GM12873 (cell line): ENCODE measurements around the gene ADARB2.

Source experiments
- TF ChIP-seq, protein P1 (sequence below): IDR thresholded peaks from 2 replicates; pipeline ENCODE4 v1.5.1; 2012; ENCODE audit warnings: low read depth, mild to moderate bottlenecking, moderate library complexity, low read length, control low read depth; ENCODE audit not compliant: insufficient read depth; ENCODE audit errors: missing control alignments

ADARB2 gene

DNA sequence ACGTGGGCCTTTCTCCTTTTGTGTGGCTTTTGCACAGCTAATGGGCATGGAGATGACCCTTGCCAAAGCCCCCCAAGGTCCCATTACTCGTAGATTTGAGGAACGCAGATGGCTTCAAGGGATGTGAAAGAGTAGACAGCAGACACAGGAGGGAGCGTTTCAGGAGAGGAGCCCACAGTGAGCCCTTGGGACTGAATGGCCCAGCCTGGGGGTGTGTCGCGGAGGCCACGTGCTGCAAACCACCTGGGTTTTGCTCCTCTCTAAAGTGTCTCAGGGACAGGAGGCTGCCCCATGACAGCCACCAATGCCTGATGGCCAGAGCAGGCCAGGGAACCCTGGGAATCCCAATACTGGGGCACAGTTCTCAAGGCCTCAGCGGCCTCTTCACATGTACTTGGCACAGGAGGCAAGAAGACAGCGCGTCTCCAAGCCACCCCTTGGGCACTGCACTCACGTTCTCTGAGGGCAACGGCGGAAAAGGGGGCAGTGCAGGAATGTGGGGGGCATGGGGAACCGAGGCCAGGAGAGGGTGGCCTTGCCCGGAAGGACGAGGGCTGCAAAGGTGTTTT is 495.9 kb downstream of the ADARB2 start:
- TF ChIP-seq, protein P1, sequence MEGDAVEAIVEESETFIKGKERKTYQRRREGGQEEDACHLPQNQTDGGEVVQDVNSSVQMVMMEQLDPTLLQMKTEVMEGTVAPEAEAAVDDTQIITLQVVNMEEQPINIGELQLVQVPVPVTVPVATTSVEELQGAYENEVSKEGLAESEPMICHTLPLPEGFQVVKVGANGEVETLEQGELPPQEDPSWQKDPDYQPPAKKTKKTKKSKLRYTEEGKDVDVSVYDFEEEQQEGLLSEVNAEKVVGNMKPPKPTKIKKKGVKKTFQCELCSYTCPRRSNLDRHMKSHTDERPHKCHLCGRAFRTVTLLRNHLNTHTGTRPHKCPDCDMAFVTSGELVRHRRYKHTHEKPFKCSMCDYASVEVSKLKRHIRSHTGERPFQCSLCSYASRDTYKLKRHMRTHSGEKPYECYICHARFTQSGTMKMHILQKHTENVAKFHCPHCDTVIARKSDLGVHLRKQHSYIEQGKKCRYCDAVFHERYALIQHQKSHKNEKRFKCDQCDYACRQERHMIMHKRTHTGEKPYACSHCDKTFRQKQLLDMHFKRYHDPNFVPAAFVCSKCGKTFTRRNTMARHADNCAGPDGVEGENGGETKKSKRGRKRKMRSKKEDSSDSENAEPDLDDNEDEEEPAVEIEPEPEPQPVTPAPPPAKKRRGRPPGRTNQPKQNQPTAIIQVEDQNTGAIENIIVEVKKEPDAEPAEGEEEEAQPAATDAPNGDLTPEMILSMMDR: no peak

DNA sequence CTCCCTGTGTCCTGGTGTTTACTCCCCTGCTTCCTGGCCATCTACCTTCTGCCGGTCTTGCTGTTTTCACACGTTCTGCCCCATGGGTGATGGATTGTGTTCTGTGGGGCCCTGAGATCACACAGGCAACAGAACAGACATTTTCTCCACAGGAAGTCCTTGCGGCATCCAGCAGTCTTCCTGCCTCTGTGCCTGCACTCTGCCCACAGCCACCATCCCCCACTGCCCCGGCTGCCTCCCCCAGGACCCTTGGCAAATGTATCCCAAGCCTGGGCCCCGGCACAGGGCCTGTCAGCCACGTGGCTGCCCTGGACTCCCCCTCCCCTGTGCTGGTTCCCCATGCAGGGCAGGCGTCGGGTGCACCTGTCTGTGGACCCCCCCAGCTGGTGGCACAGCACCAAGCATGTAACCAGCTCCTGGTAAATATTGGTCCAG is 497.0 kb downstream of the ADARB2 start:
- TF ChIP-seq, protein P1: no peak

DNA sequence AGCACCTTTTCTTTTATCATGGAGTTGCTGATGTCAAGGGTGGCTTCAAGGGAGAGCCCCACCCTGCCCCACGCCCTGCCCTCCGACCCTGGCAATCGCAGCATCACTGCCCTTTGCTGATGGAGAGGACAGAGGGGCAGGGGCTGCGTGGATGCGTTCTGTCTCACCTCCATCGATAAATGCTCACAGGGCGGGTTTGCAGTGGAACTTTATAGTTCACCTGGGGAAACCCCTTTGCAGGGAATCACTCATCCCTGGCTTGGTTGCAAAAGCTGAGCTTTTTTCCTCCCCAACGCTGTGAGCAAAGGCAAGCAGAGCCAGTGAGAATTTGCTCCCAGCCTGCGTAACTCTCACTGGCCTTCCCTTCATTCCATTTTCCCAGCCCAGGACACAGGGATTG is 504.3 kb downstream of the ADARB2 start:
- TF ChIP-seq, protein P1: no peak

DNA sequence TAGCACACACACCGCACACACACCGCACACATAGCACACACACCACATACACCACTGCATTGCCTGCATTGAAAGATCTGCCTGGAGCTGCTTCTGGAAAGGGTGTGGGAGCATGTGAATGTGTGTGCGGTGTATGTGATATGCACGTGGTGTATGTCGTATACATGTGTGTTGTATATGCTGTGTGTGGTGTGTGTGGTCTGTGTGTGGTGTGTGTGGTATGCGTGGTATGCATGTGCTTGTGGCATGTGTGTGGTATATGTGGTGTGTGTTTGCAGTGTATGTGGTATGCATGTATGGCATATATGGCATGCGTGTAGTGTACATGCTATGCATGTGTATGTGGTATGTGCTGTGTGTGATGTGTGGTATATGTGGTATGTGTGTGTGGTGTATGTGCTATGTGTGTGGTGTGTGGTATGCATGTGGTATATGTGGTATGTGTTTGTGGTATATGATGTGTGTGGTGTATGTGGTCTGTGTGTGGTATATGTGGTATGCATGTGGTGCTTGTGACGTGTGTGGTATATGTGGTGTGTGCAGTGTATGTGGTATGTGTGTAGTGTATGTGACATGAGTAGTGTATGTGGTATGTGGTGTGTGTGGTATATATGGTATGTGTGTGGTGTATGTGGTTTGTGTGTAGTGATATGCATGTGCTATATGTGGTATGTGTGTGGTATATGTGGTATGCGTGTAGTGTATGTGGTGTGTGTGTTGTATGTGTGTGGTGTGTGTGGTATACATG is 505.0 kb downstream of the ADARB2 start:
- TF ChIP-seq, protein P1: no peak

DNA sequence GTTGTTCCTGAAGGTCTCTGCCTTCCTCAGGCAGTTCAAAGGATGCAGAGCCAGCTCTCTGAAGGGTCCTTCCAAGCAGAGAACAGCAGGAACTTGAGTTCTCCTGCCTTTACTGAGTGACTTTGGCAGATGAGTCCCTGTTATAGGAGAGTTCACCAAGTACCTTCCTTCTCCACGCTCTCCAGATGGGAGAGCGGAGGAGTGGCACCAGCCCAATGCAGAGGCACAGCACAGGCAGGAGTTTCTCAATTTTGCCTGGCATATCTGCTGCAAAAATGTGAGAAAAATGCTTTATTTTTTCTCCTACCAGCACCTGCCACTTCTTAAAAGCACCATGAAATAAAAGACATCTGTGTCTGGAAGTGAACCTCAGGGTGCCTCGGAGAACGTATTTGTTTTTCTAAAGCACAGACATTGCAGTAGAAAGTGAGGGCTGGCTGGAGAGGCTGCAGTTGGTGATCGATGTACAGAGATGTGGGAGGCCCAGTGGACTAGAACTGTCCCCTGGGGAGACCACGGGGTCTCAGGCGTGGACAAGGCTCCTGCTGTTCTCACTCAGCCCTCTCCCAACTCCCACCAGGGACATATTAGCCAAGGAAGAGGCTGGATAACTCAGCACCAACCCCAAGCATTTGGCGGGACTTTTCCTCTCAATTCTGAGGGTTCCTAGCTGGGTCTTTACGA is 506.6 kb downstream of the ADARB2 start:
- TF ChIP-seq, protein P1: no peak

DNA sequence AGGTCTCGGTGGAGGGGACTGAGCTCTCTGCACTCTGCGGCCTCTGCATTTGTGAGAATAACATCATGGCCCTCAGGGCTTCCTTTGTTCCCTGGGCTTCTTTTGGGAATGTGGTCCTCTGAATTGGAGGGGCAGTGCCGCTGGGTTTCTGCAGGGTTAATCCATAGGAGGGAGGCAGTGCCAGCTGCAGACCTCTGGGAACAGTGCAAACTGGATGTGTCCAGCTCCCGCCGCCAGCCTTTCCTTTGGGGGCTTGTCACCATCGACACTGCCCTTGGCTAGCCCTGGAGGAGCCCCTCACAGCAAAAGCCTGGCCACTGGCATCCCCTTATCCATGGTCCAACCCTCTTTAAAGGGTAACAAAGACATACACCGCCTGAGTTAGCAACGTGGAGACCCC is 507.2 kb downstream of the ADARB2 start:
- TF ChIP-seq, protein P1: no peak

DNA sequence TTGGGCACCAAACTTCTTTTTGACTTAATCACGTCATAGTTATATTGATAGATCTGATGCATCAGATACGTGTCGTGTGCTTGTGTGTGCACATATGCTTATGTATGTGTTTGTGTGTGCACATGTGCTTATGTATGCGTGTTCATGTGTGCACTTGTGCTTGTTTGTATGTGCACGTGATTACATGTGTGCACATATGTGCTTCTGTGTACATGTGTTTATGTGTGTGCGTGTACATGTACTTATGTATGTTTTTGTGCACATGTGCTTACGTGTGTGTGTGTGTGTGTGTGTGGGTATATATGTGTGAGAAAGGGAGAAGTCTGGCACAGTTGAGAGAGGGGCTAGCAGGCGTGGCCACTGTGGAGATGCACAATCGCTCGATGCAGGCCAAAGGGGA is 507.8 kb downstream of the ADARB2 start:
- TF ChIP-seq, protein P1: no peak
